ENCODE measurements around the gene DAZAP2. TPM values are rescaled to one million over a fixed set of nuclear protein-coding genes. Genes with fewer than 3 reads are reported as not detected.

Gene DAZAP2
- total and polyA plus RNA-seq, 2 of the 4 experiments (the other 2 are of a cell fraction), result 62.2 to 202 TPM

- Histone ChIP-seq H2BK120ac (ENCODE audit: low read depth, low read length) (no peak overlapping the region), H3K4ac (ENCODE audit: low read depth, low read length) (no peak overlapping the region), H3K36me3 (ENCODE audit: control insufficient read depth, insufficient read depth, low read length) (peaks cover 8% of the 10 kb centered on the region; the same call in 1 of the 2 replicates), H2BK20ac (ENCODE audit: low read depth, low read length) (no peak overlapping the region), H3K9me1 (ENCODE audit: insufficient read depth, low read length) (peaks cover 3% of the 10 kb centered on the region; the same call in 1 of the 2 replicates), H3K56ac (ENCODE audit: extremely low read depth, insufficient read depth, low read length) (no peak overlapping the region), H3K4me1 (ENCODE audit: control insufficient read depth, insufficient read depth, low read length) (no peaks in the 10 kb centered on the region), H2AK5ac (ENCODE audit: low read depth, low read length) (no peak overlapping the region), H3K4me2 (ENCODE audit: low read depth, low read length) (no peak overlapping the region), H3K27me3 (ENCODE audit: control insufficient read depth, insufficient read depth, low read length) (no peaks in the 10 kb centered on the region), H3K9ac (ENCODE audit: low read depth, low read length) (no peak overlapping the region), H3K27ac (ENCODE audit: insufficient read depth, low read length) (no peak overlapping the region), H3K18ac (ENCODE audit: low read depth, low read length) (no peak overlapping the region), H4K8ac (ENCODE audit: low read depth in 2 of 2, low read length in 2 of 2) (no peak overlapping the region), H3K9me3 (ENCODE audit: control insufficient read depth, insufficient read depth, low read length) (no peaks in the 10 kb centered on the region), H4K20me1 (ENCODE audit: insufficient read depth, low read length) (no peaks in the 10 kb centered on the region), H2AFZ (replicated peaks; ENCODE audit: low read length, poor library complexity) (no peak overlapping the region), H2AK9ac (replicated peaks; ENCODE audit: low read depth, low read length, poor library complexity) (no peak overlapping the region), H2BK15ac (ENCODE audit: low read depth, low read length) (no peak overlapping the region), H3K4me3 (ENCODE audit: insufficient read depth, low read depth, low read length) (no peak overlapping the region), H3K79me1 (ENCODE audit: low read depth in 1 of 2, low read length in 2 of 2) (no peaks in the 10 kb centered on the region), H3K23ac (ENCODE audit: low read depth, low read length) (no peak overlapping the region), H3K14ac (replicated peaks; ENCODE audit: low read depth, low read length) (no peak overlapping the region), H4K5ac (ENCODE audit: low read depth, low read length) (no peak overlapping the region), H4K91ac (ENCODE audit: insufficient read depth, low read depth, low read length) (no peak overlapping the region), H2BK5ac (ENCODE audit: low read depth, low read length, poor library complexity, severe bottlenecking) (no peak overlapping the region)
- BruUV-seq (replicated peaks), result no TSS peak
- ChIA-PET CTCF (no interaction called here), POLR2A (ENCODE audit: unreplicated experiment) (no interaction called here)
- no peak for DNase-seq
- TF ChIP-seq RFX5 (IDR thresholded peaks at IDR 0.05; ENCODE audit: low read depth, low read length) (no peak), MAZ (IDR thresholded peaks at IDR 0.05; ENCODE audit: borderline replicate concordance, low read depth, low read length) (no peak), SMC3 (IDR thresholded peaks at IDR 0.05; ENCODE audit: low read depth, low read length) (no peak), RCOR1 (IDR thresholded peaks at IDR 0.05; ENCODE audit: insufficient replicate concordance, low read length) (no peak), CHD1 (IDR thresholded peaks at IDR 0.05; ENCODE audit: low read depth, low read length) (no peak), MAFK (IDR thresholded peaks at IDR 0.05; ENCODE audit: low read depth, low read length) (no peak), NFE2L2 (IDR thresholded peaks at IDR 0.05; ENCODE audit: low read depth, low read length) (no peak)
- TF ChIP-seq, protein P1, sequence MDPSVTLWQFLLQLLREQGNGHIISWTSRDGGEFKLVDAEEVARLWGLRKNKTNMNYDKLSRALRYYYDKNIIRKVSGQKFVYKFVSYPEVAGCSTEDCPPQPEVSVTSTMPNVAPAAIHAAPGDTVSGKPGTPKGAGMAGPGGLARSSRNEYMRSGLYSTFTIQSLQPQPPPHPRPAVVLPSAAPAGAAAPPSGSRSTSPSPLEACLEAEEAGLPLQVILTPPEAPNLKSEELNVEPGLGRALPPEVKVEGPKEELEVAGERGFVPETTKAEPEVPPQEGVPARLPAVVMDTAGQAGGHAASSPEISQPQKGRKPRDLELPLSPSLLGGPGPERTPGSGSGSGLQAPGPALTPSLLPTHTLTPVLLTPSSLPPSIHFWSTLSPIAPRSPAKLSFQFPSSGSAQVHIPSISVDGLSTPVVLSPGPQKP (IDR thresholded peaks at IDR 0.05; ENCODE audit: borderline replicate concordance, low read depth, low read length), result no peak
- in situ Hi-C loops (cut with MboI; ENCODE audit: low sequenced_read_pairs) (no loop called here), intact Hi-C loops (cut with micrococcal nuclease) (no loop called here), dilution Hi-C loops (cut with HindIII; ENCODE audit: low sequenced_read_pairs, unreplicated experiment) (no loop called here)
- WGBS, 2 experiments (ENCODE audit: extremely low coverage in 2 of 2, insufficient read length in 1 of 2), result 100% methylated on average over 2 of the region's 16 CpGs; no CpG with 5 or more reads in 1 of the 2 experiments
- no peak for ATAC-seq (ENCODE audit: low read depth)
Measured at GRCh38 chr12:51198568-51199365, 39.9 kb upstream of the DAZAP2 start.
